Measurements from ENCODE around the gene OVCH1.

DNA sequence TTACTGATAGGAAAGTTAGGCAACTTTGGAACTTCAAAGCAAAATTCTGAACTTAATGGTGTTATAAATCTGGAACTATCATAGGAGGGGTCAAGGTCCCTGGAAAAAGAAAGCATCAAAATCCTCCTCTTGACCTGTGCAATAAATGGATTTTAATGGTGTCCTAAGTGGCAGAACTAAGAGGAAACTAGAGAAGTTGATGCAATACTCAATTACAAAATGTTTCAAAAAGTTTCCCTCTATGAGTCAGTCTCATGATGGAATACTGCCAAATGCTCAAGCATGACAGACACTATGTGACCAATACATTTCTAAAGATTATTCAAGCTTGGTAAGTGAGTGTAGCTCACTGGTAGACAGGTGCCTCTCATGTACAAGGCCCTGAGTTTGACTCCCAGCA is 68.9 kb downstream of the OVCH1 start:
- TF ChIP-seq CTCF (IDR thresholded peaks at IDR 0.05) = no peak
- TF ChIP-seq POLR2A (IDR thresholded peaks at IDR 0.05) = no peak
